ACHN (cell line): ENCODE data around the gene PPIL6.

ENCODE experiments used
- DNase-seq: peaks from one replicate; pipeline ENCODE4 v3.0.0-alpha.2; 2015
- in situ Hi-C: cut with HindIII; loops from 2 replicates; pipeline ENCODE4 v1.10.0; 2017; ENCODE audit warnings: low sequenced_read_pairs, low pct_ligation_motif_present, low pct_unique_long_range_greater_than_20kb

The PPIL6 gene

DNA sequence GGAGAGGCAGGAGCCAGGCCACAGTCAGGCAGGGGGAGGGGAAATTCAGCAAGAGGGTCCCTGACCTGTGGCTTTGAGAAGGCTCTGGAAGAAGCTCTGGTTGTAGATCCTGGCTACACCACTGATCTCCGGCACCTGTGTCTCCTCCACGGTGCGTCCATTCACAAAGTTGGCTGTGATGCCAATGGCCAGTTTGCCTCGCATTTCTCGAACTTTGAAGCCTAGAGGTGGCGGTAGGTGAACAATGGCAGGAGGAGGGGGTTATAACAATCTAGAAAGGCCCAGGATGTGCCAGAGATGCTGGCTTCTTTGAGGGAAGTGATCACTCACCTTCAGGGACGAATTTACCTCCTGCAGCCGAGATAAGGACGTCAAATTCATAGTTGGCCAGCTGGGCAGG is 11.8 kb upstream of the PPIL6 start:
- no peak for DNase-seq
- in situ Hi-C loops, result no loop called here

DNA sequence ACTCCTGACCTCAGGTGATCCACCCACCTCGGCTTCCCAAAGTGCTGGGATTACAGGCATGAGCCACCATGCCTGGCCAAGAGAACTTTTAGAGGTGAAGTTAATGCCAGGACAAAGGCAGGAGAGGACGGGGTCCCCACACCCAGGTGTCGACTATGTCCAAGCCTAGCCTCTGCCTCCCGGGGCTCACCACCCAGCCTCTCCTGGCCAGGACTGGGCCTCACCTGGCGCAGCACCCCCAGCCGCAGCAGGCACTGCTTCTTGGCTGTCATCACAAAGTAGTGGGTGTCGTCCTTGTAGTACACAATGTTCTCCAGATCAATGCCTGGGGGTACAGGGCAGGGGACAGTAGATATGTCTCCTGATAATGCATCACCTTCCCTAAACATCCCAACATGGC is 10.9 kb upstream of the PPIL6 start:
- in situ Hi-C loops, result no loop called here
- DNase-seq, result no peak

DNA sequence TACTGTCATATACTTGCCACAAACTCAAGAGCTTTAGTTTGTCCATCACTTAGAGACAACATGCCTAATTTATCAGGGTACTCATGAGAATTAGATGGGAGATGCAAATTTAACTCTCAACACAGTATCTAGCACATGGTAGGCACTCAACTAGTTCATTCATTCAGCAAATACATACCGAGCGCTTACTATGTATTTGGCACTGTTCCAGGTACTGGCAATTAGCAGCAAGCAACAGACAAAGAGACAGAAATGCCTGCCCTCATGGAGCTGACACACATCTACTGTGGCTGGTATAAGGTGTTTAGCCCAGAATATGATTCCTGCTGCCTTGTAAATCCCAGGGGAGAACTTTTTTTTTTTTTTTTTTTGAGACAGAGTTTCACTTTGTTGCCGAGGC is 10.4 kb upstream of the PPIL6 start:
- in situ Hi-C loops, result no loop called here
- DNase-seq, result no peak

DNA sequence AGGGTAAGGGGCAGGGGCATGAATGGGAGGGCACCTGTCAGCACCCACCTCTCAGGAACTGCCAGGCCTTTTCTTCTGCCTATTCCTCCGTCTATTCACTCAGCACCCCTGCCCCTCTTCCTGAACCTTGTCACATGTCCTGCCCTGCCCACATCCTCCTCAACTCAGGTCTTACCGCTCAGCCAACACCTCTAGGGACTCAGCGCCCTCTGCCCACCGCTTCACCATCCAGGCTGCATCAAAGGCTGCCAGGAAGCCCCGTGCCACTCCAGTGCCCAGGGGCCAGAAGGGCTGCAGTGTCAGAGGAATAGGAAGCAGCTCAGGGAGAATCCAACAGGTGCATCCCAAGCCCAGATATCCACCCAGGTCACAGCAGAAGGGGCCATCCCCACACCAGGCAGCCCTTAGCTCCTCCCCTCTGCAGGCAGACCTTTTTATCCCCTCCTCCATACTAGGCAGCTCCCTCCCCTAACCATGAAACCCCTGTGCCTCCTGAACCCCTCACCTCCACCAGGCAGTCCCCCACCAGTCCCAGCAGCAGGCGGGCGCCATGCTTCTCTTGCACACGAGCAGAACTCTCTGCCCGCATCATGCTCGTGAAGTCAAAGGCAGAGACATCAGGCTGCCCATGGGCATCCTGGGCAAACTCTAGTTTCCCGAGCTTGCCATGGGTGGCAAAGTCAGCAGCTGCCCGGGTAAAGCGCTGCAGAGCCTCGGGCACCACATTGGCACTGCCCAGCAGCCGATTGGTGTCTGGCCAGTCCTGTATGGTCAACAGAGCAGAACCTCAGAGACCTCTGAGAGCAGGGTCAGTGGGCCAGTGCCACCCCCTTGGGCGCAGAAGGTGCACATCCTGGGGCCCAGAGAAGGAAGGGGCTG is 9.6 kb upstream of the PPIL6 start:
- DNase-seq, result no peak
- in situ Hi-C loops, result no loop called here

DNA sequence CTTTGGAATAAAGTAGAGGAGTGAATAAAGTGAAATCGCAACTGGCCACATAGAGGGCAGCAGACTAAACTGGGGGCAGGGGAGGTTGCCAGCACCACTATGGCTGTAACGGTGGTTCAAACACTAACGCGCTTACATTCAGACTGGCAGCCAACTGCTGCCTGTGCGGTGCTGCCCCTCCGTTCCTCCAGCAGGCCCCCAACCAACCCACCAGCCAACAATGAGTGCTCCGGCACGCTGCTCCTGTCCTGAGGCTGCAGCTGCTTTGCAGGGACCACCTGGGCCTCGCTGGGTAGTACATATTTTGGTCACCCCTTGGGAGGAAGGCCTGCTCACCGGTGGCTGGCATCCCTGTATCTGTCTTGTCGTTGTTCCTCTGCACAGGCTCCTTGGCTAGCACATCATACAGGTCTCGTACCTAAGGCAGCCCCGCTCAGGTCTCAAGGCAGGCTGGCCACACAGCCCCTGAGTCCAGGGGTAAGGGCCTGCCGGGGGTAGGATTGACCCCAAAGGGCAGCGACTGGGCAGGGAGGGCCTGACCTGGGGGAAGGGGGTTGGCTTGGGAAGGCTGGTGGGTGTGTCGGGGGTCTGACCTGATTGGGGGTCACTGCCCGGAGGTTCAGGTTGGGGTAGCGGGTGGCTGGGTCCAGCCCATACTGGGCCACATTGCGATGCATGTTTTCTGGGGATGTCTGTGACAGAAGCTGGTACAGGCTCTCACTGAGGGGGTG is 8.8 kb upstream of the PPIL6 start:
- in situ Hi-C loops, result no loop called here
- no peak for DNase-seq

DNA sequence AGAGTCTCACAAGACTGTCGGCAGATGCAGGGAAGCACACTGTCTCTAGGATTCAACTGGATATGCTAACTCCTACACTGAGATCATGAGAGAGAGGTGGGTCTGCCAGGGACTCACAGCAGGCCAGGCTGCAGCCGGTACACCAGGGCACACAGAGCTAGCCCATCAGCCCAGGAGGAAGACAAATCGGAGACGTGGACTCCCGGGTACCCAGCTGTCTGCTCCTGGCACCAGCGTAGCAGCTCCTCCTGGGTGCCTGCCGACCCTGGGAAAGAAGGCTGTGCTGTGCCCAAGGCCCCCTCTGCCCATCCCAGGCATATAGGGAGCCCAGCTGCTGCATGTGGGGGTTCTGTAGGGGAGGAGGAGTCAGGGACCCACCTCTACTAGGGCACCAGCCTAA is 8.2 kb upstream of the PPIL6 start:
- in situ Hi-C loops, result no loop called here
- no peak for DNase-seq

DNA sequence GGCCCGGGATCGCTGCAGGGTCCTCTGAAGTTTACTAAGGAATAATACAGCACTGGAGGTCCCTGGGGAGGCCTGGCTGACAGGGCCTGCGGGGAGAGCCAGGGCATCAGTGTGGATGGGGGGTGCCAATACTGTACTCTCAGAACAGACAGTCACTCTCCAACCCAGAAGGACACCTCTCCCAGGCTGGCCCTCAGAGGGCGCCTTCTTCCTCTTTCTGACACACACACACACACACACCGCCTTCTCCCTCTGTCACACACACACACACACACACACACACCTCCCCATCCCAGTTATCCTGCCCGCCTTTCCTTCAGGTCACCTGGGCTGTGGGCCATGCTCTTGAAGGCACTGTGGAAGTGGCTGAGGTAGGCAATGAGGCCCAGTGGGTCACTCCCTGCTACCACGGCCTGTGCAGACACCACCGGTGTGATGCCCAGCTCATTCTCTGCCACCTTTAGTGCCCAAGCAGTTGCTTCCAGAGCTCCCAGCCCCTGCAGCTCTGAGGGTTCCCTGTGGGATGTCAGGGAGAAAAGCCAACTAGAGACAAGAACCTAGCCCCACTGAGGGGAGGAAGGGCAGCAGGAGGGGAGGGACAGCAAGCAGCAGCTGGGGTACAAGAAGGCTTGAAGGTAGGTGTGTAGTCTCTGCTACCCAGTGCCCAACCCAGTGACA is 7.6 kb upstream of the PPIL6 start:
- in situ Hi-C loops, result no loop called here
- DNase-seq, result no peak

DNA sequence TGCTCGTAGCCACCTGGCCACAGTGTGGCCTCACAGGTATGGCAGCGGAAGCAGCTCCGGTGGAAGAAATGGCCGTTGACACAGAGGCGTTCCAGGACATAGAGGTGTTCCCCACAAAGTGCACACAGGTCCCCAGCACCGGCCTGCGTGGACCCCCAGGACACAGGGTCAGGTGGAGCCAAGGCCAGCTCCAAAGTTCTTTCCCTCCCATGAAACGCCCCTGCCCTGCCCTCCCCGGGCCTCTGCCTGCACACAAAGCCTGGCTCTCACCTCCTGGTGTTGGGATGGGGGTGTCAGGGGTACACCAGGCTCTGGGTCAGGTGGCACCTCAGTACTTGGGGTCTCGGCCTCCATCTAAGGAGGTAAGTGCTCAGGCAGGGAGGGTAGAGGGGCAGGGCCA is 6.7 kb upstream of the PPIL6 start:
- no peak for DNase-seq
- in situ Hi-C loops, result no loop called here

DNA sequence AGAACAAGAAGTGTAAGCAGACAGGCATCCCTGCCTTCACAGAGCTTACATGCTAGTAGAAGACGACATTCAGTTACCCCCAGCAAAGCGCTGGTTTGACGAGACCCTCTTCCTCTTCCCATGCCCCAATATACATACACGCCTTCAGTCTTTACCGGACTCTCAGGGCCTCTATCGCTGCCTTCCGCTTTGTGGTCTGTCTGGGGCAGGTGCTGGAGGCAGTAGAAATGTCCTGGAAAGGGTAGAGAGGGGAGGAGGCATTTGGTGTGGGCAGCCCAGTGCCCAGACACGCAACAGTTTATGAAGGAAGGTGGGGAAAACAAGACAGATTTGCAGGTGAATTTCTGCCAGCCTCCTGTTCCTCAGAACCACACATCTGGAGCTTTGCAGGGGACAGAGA is 6.1 kb upstream of the PPIL6 start:
- in situ Hi-C loops, result no loop called here
- no peak for DNase-seq

DNA sequence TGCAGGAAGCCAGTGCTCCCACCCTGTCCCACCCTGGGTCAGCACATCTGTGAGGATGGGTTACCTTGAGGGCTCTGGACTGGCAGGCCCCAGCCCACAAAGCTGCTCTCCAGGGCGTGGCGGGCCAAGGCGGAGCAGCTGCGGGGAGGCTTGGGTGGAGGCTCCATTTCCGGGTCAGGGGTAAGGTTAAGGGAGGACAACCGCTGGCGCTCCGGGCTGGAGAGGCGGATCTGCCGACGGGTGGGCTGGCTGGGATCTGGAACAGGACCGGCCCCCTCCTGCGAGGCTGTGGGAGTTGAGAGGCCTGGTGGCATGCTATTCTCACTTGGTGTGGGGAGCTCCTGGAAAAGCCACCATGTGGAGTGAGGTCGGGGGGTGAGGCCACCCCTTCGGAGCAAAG is 5.6 kb upstream of the PPIL6 start:
- DNase-seq, result no peak
- in situ Hi-C loops, result no loop called here

DNA sequence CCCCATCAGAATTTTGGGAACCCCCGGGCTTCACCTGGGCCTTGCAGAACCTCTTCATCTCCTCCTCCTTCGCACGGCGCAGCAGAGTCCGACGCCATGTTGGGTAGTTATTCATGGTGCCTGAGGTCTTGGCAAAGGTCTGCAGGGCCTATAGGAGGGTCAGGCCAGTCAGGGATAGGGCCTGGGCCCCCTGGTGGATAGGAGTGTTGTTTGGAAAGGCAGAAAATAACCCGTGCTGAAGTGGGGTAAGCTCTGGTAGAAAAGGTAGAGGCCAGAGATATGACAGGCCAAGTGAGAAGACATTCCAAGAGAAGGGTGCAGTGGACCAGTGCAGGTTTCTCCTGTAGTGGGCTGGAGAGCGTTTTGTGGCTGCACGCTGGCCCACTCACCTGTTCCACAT is 5.0 kb upstream of the PPIL6 start:
- DNase-seq, result no peak
- in situ Hi-C loops, result no loop called here

DNA sequence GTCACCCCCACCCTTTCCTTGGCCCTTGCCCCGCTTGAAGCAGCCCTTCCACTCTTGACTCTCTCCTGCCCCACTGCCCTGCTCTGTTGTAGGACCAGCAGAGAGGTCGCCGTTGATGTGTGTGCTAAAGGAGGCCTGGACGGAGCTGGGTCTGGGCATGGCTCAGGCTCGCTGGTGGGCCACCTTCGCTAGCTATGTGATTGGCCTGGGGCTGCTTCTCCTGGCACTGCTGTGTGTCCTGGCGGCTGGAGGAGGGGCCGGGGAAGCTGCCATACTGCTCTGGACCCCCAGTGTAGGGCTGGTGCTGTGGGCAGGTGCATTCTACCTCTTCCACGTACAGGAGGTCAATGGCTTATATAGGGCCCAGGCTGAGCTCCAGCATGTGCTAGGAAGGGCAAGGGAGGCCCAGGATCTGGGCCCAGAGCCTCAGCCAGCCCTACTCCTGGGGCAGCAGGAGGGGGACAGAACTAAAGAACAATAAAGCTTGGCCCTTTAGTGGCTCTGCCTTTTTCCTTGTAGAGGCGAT is 3.1 kb upstream of the PPIL6 start:
- in situ Hi-C loops, result no loop called here
- no peak for DNase-seq

DNA sequence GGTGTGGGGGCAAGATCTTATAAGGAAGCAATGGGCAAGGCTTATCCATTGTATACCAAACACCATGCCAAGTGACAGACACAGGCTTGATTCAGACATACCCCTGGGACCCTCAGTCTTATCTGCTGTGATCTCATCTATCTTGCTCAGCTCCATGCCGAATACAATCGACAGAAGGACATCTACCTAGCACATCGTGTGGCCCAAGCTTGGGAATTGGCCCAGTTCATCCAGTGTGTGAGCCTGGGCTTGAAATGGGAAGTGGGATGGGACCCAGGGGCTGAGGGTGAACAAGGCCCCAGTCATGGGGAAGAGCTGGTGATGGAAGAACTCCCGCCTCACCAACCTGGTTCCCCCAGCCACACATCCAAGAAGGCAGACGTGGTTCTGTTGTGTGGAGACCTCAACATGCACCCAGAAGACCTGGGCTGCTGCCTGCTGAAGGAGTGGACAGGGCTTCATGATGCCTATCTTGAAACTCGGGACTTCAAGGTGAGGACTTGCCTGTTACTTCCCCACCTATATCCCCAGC is 2.0 kb upstream of the PPIL6 start:
- in situ Hi-C loops, result no loop called here
- DNase-seq, result no peak

DNA sequence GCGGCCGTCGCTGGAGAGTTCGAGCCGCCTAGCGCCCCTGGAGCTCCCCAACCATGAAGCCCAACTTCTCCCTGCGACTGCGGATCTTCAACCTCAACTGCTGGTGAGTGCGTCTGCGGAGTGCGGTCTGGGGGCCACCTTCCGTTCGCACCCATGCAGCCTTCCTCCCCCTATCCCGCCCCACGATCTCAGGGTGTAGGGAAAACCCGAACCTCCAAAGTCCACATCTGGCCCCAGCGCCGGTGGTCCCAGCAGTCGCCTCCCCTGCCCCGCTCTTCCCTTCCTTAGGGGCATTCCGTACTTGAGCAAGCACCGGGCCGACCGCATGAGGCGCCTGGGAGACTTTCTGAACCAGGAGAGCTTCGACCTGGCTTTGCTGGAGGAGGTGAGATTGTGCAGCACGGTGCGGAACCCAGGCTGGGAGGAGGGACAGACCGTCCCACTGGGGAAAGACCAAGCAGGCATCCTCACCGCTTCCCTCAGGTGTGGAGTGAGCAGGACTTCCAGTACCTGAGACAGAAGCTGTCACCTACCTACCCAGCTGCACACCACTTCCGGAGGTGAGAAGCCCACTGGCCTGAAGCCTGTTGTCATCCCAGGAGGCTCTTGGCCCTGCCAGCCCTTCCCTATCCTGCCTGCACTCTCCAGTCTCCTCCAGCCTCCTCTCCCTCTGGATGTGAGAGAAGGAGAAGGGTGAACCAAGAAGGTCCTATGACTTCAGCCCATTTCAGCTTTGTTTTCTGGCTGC is 815 bp upstream of the PPIL6 start:
- in situ Hi-C loops, result no loop called here
- peak; percentile 46 for DNase-seq

DNA sequence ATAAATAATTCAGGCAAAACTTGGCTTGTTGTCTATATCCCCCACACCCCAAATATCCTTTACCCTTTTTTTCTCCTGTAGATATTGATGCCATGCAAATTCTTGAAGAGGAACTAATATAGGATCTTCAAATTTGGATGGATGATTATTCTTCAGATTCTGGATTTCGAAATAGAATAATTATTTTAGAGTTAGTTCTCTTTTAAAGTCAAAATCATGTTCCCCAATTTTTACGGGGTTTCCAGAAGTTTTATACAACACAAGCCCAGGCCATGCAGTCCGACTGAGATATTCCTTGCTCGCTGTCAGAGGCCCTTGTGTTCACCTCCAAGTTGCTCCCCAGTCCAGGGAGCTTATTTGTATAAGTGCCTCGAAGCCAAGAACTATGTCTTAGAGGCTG is 4.4 kb downstream of the PPIL6 start:
- DNase-seq, result no peak
- in situ Hi-C loops, result no loop called here

DNA sequence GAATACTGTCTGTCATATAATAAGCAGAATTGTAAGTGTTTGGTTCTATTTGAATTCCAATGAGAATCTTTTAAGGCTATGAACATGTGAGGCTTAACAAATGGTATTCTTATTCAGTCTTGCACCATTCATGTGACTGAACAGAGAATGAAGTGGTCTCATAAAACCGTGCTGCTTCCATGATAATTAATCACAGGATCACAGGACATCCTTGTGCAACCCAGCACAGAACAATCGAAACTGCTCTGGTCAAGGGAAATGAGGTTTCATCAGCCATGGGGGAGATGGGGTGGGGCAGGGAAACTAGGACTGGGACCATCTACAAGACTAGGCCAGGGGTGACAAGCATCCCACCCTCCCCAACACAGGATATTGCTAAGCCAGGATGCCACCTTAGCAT is 6.0 kb downstream of the PPIL6 start:
- DNase-seq, result no peak
- in situ Hi-C loops, result no loop called here

DNA sequence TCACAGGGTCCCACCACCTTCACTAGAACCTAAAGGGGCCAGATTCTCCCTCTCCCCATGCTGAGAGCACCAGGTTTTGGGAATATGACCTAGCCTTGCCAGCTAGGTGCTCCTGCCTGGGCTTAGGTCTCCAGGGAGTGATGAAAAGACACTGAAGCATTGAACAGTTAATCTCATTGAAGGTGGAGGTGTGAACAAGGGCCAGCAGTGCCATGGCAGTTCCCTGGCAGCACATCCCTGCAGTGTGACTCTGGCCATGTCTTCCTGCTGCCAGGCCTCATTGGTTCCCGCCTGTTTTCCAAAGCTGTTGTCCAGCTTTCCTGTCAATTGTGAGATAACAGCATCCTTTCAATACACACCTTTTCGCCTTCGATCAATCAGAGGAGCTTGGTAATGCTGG is 10.9 kb downstream of the PPIL6 start:
- in situ Hi-C loops, result no loop called here

DNA sequence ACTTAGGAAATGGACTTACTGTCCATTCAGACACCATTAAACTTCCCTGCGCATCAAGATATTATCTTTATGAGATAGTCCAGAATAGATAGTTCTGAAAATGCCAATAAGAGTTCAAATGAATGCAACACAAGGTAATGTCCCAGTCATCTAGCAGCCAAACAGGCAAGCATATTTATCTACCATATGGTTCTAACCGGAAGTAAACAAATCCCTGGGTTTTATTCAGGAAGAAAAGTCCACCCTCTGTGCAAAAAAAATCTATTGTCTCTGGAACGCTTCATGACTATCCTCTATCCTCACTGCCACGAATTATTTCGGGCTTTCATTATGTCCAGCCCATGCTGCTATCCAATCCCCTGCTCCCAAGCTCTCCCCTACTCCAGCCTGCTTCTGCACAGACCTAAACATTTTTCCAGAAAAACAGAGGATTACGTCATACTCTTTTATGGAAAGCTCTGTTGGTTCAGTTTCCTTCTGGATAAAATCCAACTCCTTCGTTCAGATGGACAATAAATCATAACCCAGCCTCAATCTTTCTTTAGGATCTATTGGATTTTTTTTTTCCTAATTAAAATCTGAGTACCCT is 11.4 kb downstream of the PPIL6 start:
- in situ Hi-C loops, result no loop called here
- DNase-seq, result no peak

More for the DNA sequence above, 10.9 kb downstream of the PPIL6 start:
- no peak for DNase-seq
